ENCODE measurements around the gene GPER1. TPM values are rescaled to one million over a fixed set of nuclear protein-coding genes. Genes with fewer than 3 reads are reported as not detected.

GPER1 gene
- total RNA-seq, 1 donor from 2014 or later: 2.7 TPM

DNA sequence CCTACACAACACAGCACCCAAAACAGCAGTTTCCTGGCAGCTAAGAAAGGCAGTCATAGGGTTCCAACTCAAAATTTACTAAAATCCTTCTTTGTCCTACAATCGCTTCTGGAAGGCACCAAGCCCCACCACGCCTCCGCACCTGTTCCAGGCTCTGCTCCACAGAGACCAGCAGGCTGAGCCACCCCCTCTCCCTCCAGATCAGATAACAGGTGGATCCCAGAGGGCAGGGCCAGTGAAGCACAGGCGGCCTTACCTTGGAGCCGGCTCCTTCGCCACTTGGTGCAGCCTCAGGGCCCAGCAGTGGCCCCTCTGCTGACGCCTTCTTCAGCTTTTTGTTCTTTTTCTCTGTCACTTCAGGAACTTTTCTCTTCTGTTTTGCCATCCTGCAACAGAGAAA is 39.1 kb downstream of the GPER1 start:
- TF ChIP-seq CTCF (IDR thresholded peaks at IDR 0.05): no peak
- Mint-ChIP-seq H3K4me1 (peaks cover 7% of the 10 kb centered on the region), H3K9me3 (no peaks in the 10 kb centered on the region), H3K36me3 (ENCODE audit: low read depth) (peaks cover 10% of the 10 kb centered on the region), H3K27me3 (no peaks in the 10 kb centered on the region), H3K4me3 (no peak overlapping the region), H3K27ac (no peak overlapping the region)
- DNase-seq (no peak), ATAC-seq (ENCODE audit: low read depth) (no peak)
- intact Hi-C loops (cut with micrococcal nuclease): no loop called here
- POLR2A ChIA-PET: no interaction called here
- CTCF ChIA-PET: no interaction called here

GRCh38 chr7:1129431-1129830 is 41.5 kb downstream of the GPER1 start:
- H3K9me3 Mint-ChIP-seq: no peaks in the 10 kb centered on the region
- ATAC-seq (ENCODE audit: low read depth) (no peak), DNase-seq (no peak)
- POLR2A ChIA-PET: no interaction called here
- no peak overlapping the region for H3K27ac Mint-ChIP-seq
- H3K4me1 Mint-ChIP-seq: no peaks in the 10 kb centered on the region
- no peak overlapping the region for H3K4me3 Mint-ChIP-seq
- intact Hi-C loops (cut with micrococcal nuclease): no loop called here
- no peaks in the 10 kb centered on the region for H3K27me3 Mint-ChIP-seq
- TF ChIP-seq CTCF (IDR thresholded peaks at IDR 0.05): no peak
- CTCF ChIA-PET: no interaction called here
- peaks cover 10% of the 10 kb centered on the region for H3K36me3 Mint-ChIP-seq (ENCODE audit: low read depth)

DNA sequence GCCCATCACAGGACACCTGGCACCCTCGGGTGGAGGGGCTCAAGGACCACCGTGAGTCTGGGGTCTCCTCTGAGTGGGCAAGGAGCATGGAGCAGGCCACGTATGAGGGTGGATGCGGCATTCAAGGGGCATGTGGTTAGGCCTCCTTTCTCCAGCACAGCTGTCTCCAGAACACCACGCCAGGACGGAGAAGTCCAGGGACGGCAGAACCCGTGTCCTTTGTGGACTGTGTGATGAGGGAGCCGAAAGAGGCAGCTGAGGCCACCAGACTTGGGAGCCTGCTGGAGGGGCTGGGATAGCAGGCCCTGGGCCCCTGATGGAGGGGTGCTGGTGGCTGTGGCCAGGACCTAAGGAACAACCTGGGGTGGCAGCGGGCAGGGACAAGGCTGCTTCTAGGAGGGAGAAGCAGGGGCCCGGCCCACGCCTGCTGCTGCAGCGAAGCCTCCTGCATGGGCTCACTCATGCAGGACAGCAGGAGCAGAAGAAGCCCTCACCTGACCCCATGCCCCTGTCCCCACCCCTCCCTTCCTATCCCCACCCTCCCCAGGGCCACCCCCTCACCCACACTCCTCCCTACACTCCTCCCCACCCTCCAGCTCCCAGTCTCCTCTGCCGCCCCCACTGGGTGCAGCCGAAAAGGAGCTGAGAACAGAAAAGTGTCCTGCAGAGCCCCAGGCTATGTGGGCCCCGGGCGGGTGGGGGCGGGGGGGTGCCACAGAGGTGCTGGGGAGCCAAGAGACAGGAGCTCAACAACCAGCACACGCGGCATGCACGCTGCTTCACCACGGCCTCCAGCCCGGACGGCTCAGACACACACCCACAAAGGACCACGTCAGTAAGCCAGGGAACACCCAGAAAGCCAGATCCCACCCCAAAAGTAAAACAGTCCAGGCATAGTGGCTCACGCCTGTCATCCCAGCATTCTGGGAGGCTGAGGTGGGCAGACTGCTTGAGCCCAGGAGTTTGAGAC is 42.4 kb downstream of the GPER1 start:
- Mint-ChIP-seq H3K9me3 (no peaks in the 10 kb centered on the region), H3K27me3 (no peaks in the 10 kb centered on the region), H3K4me3 (no peak overlapping the region), H3K4me1 (no peaks in the 10 kb centered on the region), H3K27ac (no peak overlapping the region), H3K36me3 (ENCODE audit: low read depth) (peaks cover 10% of the 10 kb centered on the region)
- ATAC-seq (ENCODE audit: low read depth): no peak
- intact Hi-C loops (cut with micrococcal nuclease): no loop called here
- POLR2A ChIA-PET: no interaction called here
- DNase-seq: no peak
- no peak for TF ChIP-seq CTCF (IDR thresholded peaks at IDR 0.05)
- CTCF ChIA-PET: no interaction called here

GRCh38 chr7:1131471-1132265 is 43.8 kb downstream of the GPER1 start:
- CTCF ChIA-PET: no interaction called here
- Mint-ChIP-seq H3K4me3 (no peak overlapping the region), H3K36me3 (ENCODE audit: low read depth) (peaks cover 6% of the 10 kb centered on the region), H3K4me1 (peaks cover 1% of the 10 kb centered on the region), H3K9me3 (no peaks in the 10 kb centered on the region), H3K27me3 (no peaks in the 10 kb centered on the region), H3K27ac (no peak overlapping the region)
- intact Hi-C loops (cut with micrococcal nuclease): no loop called here
- POLR2A ChIA-PET: no interaction called here
- DNase-seq (no peak), ATAC-seq (ENCODE audit: low read depth) (no peak)
- no peak for TF ChIP-seq CTCF (IDR thresholded peaks at IDR 0.05)

DNA sequence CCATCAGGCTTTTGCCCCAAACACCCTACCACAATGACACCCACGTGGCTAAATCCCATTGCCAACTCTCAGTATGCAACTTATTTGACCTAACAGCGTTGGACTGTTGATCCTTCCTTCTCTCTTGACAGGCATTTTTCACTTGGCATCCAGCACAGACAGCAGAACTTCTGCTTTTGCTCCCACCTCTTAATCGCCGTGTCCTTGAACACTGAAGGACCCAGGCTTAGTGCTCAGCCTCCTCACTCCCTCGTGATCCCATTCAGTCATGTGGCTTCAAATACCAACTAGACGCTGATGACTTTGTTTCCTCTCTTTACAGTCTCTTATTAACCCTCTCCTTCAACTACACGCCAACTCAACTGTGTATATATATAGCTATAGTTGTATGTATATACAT is 47.0 kb downstream of the GPER1 start:
- intact Hi-C loops (cut with micrococcal nuclease): loop anchor here (5.0 kb wide), 2 partner anchors 258 to 318 kb away; partner anchors contain the start of gene GET4
- POLR2A ChIA-PET: no interaction called here
- no peak overlapping the region for H3K27ac Mint-ChIP-seq

More for the DNA sequence above, 47.0 kb downstream of the GPER1 start:
- DNase-seq (no peak), ATAC-seq (ENCODE audit: low read depth) (no peak)
- H3K4me1 Mint-ChIP-seq: peaks cover 29% of the 10 kb centered on the region
- H3K36me3 Mint-ChIP-seq (ENCODE audit: low read depth): no peaks in the 10 kb centered on the region
- H3K9me3 Mint-ChIP-seq: no peaks in the 10 kb centered on the region
- H3K27me3 Mint-ChIP-seq: no peaks in the 10 kb centered on the region
- no peak for TF ChIP-seq CTCF (IDR thresholded peaks at IDR 0.05)
- H3K4me3 Mint-ChIP-seq: no peak overlapping the region
- CTCF ChIA-PET: no interaction called here

Data from activated B cell treated with CpG ODN at 0.5 μM for 24 hours (primary cell).